SU-DHL-6 (cell line): ENCODE data around the gene WAS.
A peak's percentile ranks its signal among the peaks of the same experiment; 100 is the strongest.

Experiments
- H2AFZ ChIP-seq: fragments of 200-600 bp; sonication (generic); 2 replicates; pipeline ENCODE4 v1.6.1; 2014; ENCODE audit warnings: low read depth, mild to moderate bottlenecking, moderate library complexity, mixed read lengths, antibody characterized with exemption, low read length; ENCODE audit not compliant: severe bottlenecking
- H3F3A ChIP-seq: fragments of 200-600 bp; shearing (Covaris generic); 2 replicates; pipeline ENCODE4 v1.6.0; 2016; ENCODE audit warnings: antibody characterized with exemption, mild to moderate bottlenecking; ENCODE audit not compliant: insufficient read depth
- H3K27ac ChIP-seq: fragments of 200-600 bp; sonication (generic); 2 replicates; pipeline ENCODE4 v1.5.1; 2016; ENCODE audit warnings: low read depth, mild to moderate bottlenecking, low read length, moderate library complexity, mixed read lengths
- H3K27me3 ChIP-seq: fragments of 200-600 bp; sonication (generic), shearing (Covaris generic); 2 replicates; pipeline ENCODE4 v1.6.0; 2014; ENCODE audit warnings: mild to moderate bottlenecking, low read length
- H3K36me3 ChIP-seq: fragments of 200-600 bp; sonication (generic); 2 replicates; pipeline ENCODE4 v1.6.1; 2014; ENCODE audit warnings: mild to moderate bottlenecking, low read length, mixed read lengths
- H3K4me2 ChIP-seq: fragments of 300-600, 200-600 bp; shearing (Covaris generic), sonication (generic); 2 replicates; pipeline ENCODE4 v1.6.0; 2014; ENCODE audit warnings: low read length, low read depth, mild to moderate bottlenecking; ENCODE audit not compliant: poor library complexity, severe bottlenecking
- H3K4me3 ChIP-seq: fragments of 200-600 bp; sonication (generic); 2 replicates; pipeline ENCODE4 v1.5.1; 2014; ENCODE audit warnings: antibody characterized with exemption, low read length, mild to moderate bottlenecking, mixed read lengths; ENCODE audit not compliant: insufficient read depth, poor library complexity, severe bottlenecking
- H3K79me2 ChIP-seq: fragments of 200-600 bp; sonication (generic); 2 replicates; pipeline ENCODE4 v1.6.1; 2014; ENCODE audit warnings: mild to moderate bottlenecking, low read length, moderate library complexity; ENCODE audit not compliant: insufficient read depth
- H3K9ac ChIP-seq: fragments of 200-600 bp; sonication (generic); 2 replicates; pipeline ENCODE4 v1.7.0; 2014; ENCODE audit warnings: mild to moderate bottlenecking, low read length
- H3K9me2 ChIP-seq: fragments of 200-600 bp; sonication (generic); replicated peaks from 2 replicates; pipeline ENCODE4 v1.6.1; 2014; ENCODE audit warnings: low read length; ENCODE audit not compliant: insufficient read depth
- H3K9me3 ChIP-seq: fragments of 200-600 bp; sonication (generic); 2 replicates; pipeline ENCODE4 v1.6.1; 2014; ENCODE audit warnings: low read length, mixed read lengths; ENCODE audit not compliant: insufficient read depth
- H4K20me1 ChIP-seq: fragments of 200-600 bp; sonication (generic); 2 replicates; pipeline ENCODE4 v1.6.1; 2014; ENCODE audit warnings: low read depth, mild to moderate bottlenecking, antibody characterized with exemption, low read length, moderate library complexity, mixed read lengths
- CTCF ChIP-seq: fragments of 200-600 bp; sonication (generic); IDR thresholded peaks from one replicate; pipeline ENCODE4 v1.5.1; 2017; ENCODE audit warnings: antibody characterized with exemption, mild to moderate bottlenecking, low read length, moderate library complexity; ENCODE audit not compliant: insufficient read depth, poor library complexity, severe bottlenecking
- EZH2phosphoT487 ChIP-seq: fragments of 200-600 bp; sonication (generic), shearing (Covaris generic); conservative IDR thresholded peaks from 2 replicates; pipeline ENCODE4 v1.6.1; 2018; ENCODE audit warnings: mild to moderate bottlenecking, antibody characterized with exemption, low read length, moderate library complexity, mixed read lengths

Gene WAS

GRCh38 chrX:48696909-48697727 lies 13.5 kb downstream of the WAS start:
- H3F3A ChIP-seq: no peaks in the 10 kb centered on the region
- no peaks in the 10 kb centered on the region for H3K9me3 ChIP-seq
- peaks cover 33% of the 10 kb centered on the region for H3K79me2 ChIP-seq
- H3K27me3 ChIP-seq: no peaks in the 10 kb centered on the region
- H3K36me3 ChIP-seq: no peaks in the 10 kb centered on the region
- H3K9me2 ChIP-seq: no peaks in the 10 kb centered on the region
- TF ChIP-seq EZH2phosphoT487: no peak
- H4K20me1 ChIP-seq: no peaks in the 10 kb centered on the region
- H3K27ac ChIP-seq: peak overlapping the region; percentile 79
- H2AFZ ChIP-seq: no peak overlapping the region
- H3K4me3 ChIP-seq: peak overlapping the region; percentile 69
- peak overlapping the region; percentile 62 for H3K4me2 ChIP-seq
- H3K9ac ChIP-seq: peak overlapping the region; percentile 89

- H3K36me3 ChIP-seq: no peaks in the 10 kb centered on the region
Measured at GRCh38 chrX:48698306-48698705, 14.7 kb downstream of the WAS start.

GRCh38 chrX:48700246-48700645 lies 16.6 kb downstream of the WAS start:
- Histone ChIP-seq H4K20me1 (no peaks in the 10 kb centered on the region), H3K79me2 (peaks cover 33% of the 10 kb centered on the region), H3K4me2 (no peak overlapping the region), H3K9ac (no peak overlapping the region), H2AFZ (no peak overlapping the region), H3K4me3 (no peak overlapping the region), H3K27me3 (no peaks in the 10 kb centered on the region), H3K27ac (no peak overlapping the region), H3K9me3 (no peaks in the 10 kb centered on the region), H3K36me3 (no peaks in the 10 kb centered on the region), H3F3A (no peaks in the 10 kb centered on the region), H3K9me2 (no peaks in the 10 kb centered on the region)
- no peak for TF ChIP-seq EZH2phosphoT487
- TF ChIP-seq CTCF: no peak

More at GRCh38 chrX:48698306-48698705, 14.7 kb downstream of the WAS start:
- H3K79me2 ChIP-seq: peaks cover 33% of the 10 kb centered on the region
- no peaks in the 10 kb centered on the region for H3K9me3 ChIP-seq
- no peak overlapping the region for H3K27ac ChIP-seq
- H3K4me3 ChIP-seq: no peak overlapping the region
- no peak overlapping the region for H2AFZ ChIP-seq
- no peaks in the 10 kb centered on the region for H3K27me3 ChIP-seq
- peak overlapping the region; percentile 89; the same call in 1 of the 2 replicates for H3K9ac ChIP-seq
- TF ChIP-seq CTCF (no peak), EZH2phosphoT487 (no peak)
- no peaks in the 10 kb centered on the region for H4K20me1 ChIP-seq
- no peaks in the 10 kb centered on the region for H3F3A ChIP-seq
- H3K4me2 ChIP-seq: no peak overlapping the region
- no peaks in the 10 kb centered on the region for H3K9me2 ChIP-seq
